ENCODE measurements around the gene ALS2. TPM values are rescaled to one million over a fixed set of nuclear protein-coding genes. Genes with fewer than 3 reads are reported as not detected.

The ALS2 gene
- total RNA-seq, 1 experiment from 2014 or later = 28.4 TPM

DNA sequence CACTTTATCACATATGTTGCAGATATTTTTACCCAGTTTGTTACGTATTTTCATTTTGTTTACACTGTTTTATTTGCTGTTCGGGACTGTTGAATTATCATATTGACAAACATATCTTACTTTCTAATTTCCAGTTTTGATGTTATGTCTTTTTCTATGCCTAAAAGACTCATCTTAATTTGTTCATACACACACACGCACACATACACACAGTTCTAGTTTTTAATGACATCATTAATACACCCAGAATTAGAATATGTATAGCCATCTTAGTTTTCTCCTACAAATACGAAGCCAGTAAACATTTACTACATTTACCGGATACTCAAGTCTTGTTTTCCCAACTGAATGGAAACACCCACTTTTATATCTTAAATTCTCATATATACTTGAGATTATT lies 29.2 kb downstream of the ALS2 start:
- no peak overlapping the region for H2BK15ac ChIP-seq (ENCODE audit: low read depth, low read length)
- H3K9ac ChIP-seq (ENCODE audit: extremely low read depth, insufficient read length, low read length) = no peak overlapping the region
- TF ChIP-seq, protein P1, sequence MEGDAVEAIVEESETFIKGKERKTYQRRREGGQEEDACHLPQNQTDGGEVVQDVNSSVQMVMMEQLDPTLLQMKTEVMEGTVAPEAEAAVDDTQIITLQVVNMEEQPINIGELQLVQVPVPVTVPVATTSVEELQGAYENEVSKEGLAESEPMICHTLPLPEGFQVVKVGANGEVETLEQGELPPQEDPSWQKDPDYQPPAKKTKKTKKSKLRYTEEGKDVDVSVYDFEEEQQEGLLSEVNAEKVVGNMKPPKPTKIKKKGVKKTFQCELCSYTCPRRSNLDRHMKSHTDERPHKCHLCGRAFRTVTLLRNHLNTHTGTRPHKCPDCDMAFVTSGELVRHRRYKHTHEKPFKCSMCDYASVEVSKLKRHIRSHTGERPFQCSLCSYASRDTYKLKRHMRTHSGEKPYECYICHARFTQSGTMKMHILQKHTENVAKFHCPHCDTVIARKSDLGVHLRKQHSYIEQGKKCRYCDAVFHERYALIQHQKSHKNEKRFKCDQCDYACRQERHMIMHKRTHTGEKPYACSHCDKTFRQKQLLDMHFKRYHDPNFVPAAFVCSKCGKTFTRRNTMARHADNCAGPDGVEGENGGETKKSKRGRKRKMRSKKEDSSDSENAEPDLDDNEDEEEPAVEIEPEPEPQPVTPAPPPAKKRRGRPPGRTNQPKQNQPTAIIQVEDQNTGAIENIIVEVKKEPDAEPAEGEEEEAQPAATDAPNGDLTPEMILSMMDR (conservative IDR thresholded peaks at IDR 0.05) = no peak
- no peaks in the 10 kb centered on the region for H3K79me1 ChIP-seq (ENCODE audit: insufficient read depth, low read depth, low read length, poor library complexity, severe bottlenecking)
- no peak overlapping the region for H4K5ac ChIP-seq (ENCODE audit: insufficient read length, low read depth, low read length)
- DNase-seq = no peak
- H3K23me2 ChIP-seq (ENCODE audit: insufficient read length, low read depth, low read length, poor library complexity, severe bottlenecking) = no peaks in the 10 kb centered on the region
- H3T11ph ChIP-seq (ENCODE audit: low read length) = no peak overlapping the region
- Mint-ChIP-seq H3K27me3 (ENCODE audit: low read depth) (no peaks in the 10 kb centered on the region), H3K36me3 (ENCODE audit: insufficient read depth in 1 of 3, low read depth in 3 of 3) (peaks cover 0 to 22% (median 15%) of the 10 kb centered on the region in 3 experiments; a peak in 6 of 7 replicates), H3K27ac (peak overlapping the region in 1 of 3 experiments; percentile 8; a peak in 1 of 7 replicates), H3K4me1 (no peaks in the 10 kb centered on the region), H3K4me3 (no peak overlapping the region), H3K9me3 (no peaks in the 10 kb centered on the region)
- H3K14ac ChIP-seq (ENCODE audit: insufficient read depth, low read length) = no peak overlapping the region
- no peak overlapping the region for H3K4me2 ChIP-seq (ENCODE audit: insufficient read depth, insufficient read length, low read length)
- no peak overlapping the region for H3K23ac ChIP-seq (ENCODE audit: insufficient read length, low read depth, low read length)
- no peak overlapping the region for H3K27ac ChIP-seq (ENCODE audit: insufficient read length, low read depth, low read length)
- no peak overlapping the region for H4K8ac ChIP-seq (replicated peaks; ENCODE audit: insufficient read length, low read depth, low read length)
- H3K4me1 ChIP-seq (ENCODE audit: insufficient read depth, low read length) = no peaks in the 10 kb centered on the region
- no peak overlapping the region for H3K4ac ChIP-seq (ENCODE audit: low read depth, low read length)
- no peak overlapping the region for H2BK120ac ChIP-seq (ENCODE audit: low read depth, low read length, poor library complexity, severe bottlenecking)
- H3K27me3 ChIP-seq (ENCODE audit: insufficient read depth, low read length) = no peaks in the 10 kb centered on the region
- no peaks in the 10 kb centered on the region for H4K20me1 ChIP-seq (ENCODE audit: control insufficient read depth, insufficient read depth, insufficient read length)
- H3K56ac ChIP-seq (ENCODE audit: insufficient read length, low read depth, low read length) = no peak overlapping the region
- WGBS (ENCODE audit: extremely low coverage, insufficient read length, low lambda C conversion rate) = no CpG with 5 or more reads among the region's 5 CpGs
- H2AK5ac ChIP-seq (ENCODE audit: insufficient read length, low read length) = no peak overlapping the region
- no peak overlapping the region for H2BK20ac ChIP-seq (ENCODE audit: low read depth, low read length, poor library complexity, severe bottlenecking)
- H3K79me2 ChIP-seq (ENCODE audit: insufficient read depth, low read length) = no peaks in the 10 kb centered on the region
- H3K18ac ChIP-seq (ENCODE audit: insufficient read length, low read depth, low read length) = no peak overlapping the region
- no peak overlapping the region for H2AFZ ChIP-seq (ENCODE audit: low read length)
- H4K91ac ChIP-seq (ENCODE audit: insufficient read length, low read depth, low read length) = no peak overlapping the region
- no peaks in the 10 kb centered on the region for H3K9me3 ChIP-seq (ENCODE audit: control insufficient read depth, low read depth, low read length)
- no peak overlapping the region for H2BK5ac ChIP-seq (ENCODE audit: insufficient read length, low read length)
- H2BK12ac ChIP-seq (ENCODE audit: insufficient read length, low read depth, low read length) = no peak overlapping the region
